Occipital lobe (tissue), 2 donors: Measurements from ENCODE around the gene SYT15. TPM values are rescaled to one million over a fixed set of nuclear protein-coding genes. Genes with fewer than 3 reads are reported as not detected.

Source experiments
- DNase-seq: peaks from one replicate; lab custom pipeline; 2025; lab: John Stamatoyannopoulos, UW
- total RNA-seq: library from RNA; depleted of rRNA; stranded (reverse); fragments of >200 nt; gene quantifications from one replicate; pipeline ENCODE4 v1.2.3, GENCODE V29; 2014

Gene SYT15
- total RNA-seq, 1 donor from 2014 or later = 0.47 TPM

- no peak for DNase-seq
Observed at GRCh38 chr10:46544989-46545791, 33.7 kb upstream of the SYT15 start.

- DNase-seq = no peak
Observed at GRCh38 chr10:46545861-46546590, 32.9 kb upstream of the SYT15 start.

- DNase-seq = no peak
Observed at GRCh38 chr10:46546591-46547540, 32.1 kb upstream of the SYT15 start.

GRCh38 chr10:46547541-46548497, 31.1 kb upstream of the SYT15 start:
- DNase-seq = no peak

GRCh38 chr10:46548498-46549090, 30.3 kb upstream of the SYT15 start:
- DNase-seq = no peak

GRCh38 chr10:46549171-46550075, 29.5 kb upstream of the SYT15 start:
- DNase-seq = no peak

DNA sequence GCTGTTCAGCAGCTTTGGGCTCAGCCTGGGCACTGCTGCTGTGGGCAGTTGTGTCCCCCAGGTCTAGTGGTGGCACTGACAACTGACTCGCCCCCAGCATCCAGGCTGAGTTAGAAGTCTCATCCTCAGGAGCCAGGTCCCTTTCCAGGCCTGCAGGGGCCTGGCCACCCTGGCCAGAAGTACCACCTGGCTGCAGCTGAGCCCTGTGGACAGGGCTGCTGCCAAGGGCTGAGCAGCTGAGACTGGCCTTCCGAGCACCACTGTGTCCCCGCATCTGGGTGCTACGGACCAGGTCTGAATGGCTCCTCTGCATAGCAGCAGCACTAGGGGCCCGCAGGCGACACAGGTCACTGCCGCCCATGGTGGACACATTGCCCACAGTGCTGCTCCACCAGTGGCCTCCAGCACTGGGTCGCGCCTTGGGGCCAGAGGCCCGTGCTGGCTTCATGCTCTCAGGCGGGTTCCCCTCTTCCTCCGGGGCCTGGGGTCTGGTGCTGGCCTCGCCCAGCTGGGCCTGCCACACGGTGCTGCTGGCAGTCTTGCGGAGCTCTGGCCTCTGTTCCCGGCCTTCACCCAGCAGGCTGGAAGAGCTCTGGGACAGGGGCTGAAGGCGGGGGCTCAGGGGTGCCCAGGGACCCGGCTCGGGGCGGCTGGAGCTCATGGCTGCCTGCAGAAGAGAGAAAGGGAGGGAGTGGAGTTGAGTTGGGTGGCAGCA, 28.7 kb upstream of the SYT15 start:
- DNase-seq = no peak

DNA sequence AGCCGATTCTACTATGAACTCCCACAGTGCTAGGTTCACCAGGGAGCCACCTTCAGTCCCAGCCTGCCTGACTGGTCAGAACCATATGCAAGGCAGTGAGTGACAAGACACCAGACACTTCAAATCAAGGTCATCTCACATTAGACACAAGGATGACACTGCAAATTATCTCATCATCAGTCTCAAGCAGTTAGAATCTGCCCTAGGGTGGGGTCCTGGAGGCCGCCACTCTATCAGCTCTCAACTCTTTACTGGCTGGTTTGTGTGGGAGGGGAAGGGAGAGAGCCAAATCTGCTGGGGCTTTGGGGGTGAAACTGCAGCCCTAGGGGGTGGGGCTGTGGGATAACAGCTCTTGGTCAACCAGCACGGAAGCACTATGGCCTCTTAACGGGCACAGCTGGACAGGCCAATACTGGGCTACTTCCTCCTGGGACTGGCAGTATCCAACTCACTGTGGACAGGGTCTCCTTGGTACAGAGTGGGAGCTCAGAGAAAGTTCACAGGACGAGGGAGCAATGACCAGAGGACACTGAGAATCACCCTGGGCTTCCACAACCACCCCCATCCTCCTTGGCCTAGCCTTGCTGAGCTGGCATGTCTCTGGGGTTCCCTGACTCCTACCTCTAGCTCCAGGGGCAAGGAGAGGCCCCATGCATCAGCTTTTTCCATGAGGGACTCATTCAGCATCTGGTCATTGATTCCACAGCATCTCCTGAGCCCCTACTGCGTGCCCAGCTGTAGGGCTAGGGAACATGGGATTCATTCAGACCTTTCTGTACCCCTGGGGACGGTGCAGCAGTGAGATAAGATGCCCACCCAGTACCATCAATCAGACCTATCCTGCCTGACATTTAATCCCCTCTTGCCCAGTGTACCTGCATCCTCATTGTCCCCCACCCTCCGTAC, 27.9 kb upstream of the SYT15 start:
- DNase-seq = no peak

DNA sequence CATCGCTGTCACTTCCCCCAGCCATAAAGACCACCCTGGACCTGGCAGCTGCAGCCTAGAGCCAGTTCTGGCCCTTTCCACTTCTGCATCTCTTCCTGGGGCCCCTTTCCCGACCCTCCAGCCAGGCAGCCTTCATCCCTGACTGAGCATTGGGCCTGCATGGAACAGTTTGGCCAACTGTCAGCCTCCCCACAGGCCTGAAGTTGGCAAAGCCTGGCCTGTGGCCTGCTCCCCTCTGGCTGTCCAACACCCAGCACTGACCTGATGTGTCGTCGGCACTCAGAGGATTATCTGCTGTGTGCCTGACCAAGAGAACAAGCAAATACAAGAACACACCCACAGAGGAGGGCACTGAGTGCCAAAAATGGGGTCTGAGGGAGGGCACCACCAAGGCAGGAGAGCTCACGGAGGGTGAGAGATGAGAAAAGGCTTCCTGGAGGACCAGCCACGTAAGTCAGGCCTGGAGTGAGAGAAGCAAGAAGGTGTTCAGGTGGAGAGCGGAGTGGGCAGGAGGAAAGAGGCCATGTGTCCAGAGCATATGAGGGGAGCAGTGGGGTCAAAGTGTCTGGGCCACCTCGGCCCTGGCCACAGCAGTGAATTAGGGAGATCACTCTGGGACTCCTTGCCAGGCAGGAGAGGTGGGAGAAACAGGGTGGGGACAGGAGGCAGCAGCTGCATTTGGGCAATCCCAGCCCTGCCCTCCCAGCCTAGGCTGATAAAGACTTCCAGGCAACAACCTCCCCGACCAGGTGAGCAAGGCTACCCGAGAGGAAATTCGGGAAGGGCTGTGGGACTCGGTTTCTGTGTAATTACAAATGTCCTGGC, 27.0 kb upstream of the SYT15 start:
- no peak for DNase-seq

GRCh38 chr10:46552526-46553237, 26.2 kb upstream of the SYT15 start:
- no peak for DNase-seq

DNA sequence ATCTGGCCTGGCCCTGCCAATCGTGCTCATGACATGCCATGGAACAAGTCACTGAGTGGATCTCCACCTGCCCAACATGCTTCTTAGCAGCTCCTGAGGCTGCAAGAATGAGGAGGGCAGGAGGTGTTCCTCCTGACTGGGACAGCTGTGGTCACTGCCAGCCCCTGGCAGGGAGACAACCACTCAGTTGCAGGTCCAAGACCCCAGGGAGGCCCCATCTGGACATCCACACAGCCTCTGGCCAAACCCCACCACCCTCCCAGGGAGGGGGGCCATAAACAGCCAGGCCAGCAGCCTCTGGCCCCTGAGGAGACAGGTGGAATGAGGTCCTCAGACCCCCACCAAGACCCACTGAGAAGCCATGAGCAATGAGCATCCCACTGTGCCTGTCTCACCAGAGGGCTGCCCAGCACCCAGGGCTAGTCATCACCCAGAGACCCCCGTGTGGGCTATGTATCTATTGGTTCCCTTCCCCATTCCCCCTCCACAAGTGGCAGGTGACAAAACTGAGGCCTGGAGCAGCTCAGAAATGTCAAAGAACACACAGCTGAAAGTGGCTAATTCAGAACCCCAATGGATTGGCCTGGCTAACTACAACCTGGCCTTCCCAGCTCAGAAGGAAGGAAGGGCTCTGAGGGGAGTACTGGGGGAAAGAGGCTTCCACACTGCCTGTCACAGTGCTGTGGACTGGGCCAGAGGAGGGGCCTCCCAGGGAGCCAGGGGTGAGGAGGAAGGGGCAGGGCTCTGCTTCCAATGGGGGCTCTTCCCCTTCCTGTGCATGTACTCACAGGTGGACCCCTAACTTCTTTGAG, 25.5 kb upstream of the SYT15 start:
- no peak for DNase-seq

- no peak for DNase-seq
Observed at GRCh38 chr10:46554166-46554781, 24.7 kb upstream of the SYT15 start.

DNA sequence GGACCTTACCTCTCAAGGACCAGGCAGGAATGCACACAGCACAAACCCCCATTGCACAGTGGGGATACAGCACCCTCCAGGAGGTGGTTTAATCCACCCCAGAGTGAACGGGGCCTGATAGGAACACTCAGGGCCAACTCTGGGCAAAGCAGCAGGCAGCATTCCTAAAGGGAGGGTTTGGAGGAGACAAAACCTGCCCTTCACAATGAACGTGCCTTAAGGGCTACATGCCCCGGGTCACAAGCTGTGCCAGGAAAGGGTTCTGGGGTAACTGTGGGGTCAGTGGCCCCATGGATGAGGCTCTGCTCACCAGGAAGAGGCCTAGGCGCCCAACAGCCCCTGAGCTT, 23.6 kb upstream of the SYT15 start:
- DNase-seq = no peak

DNA sequence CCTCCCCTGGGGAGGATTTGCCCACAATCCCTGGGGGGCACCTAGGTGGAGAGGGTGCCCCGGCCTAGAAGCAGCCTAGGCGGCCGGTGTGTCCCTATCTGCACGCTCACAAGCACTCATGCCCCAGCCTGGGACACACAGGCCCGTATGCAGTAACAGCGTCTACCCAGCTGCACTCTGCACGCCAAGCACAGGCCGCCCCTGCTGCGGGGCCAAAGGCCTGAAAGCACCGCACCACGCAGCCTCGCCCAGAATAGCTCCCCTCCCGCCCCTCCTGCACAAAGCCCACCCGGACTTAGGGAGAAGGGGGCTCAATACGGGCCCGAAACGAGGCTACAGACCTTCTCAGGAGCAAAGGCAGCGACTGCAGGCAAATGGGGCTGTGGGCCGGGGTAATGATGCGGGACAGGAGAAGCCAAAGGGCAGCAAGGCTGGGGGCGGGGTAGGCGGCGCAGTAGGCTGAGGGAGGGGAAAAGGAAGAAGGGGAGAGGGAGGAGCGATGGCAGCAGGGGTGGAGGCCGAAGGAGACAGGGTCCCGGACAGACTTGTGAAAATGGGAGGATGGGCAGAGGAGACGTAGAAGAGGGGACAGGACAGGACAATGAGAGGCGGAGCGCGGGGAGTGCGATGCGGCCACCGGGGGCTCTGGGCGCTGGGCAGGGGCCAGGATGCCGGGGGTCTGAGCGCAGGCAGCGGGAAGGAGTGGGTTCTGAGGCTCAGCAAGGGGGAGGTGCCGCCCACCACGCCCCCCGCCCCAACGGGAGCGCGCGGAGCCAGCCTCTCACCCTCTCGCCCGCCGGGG, 23.0 kb upstream of the SYT15 start:
- DNase-seq = no peak
